ENCODE results near the gene MRPL10.

MRPL10 gene

GRCh38 chr17:47857551-47858455, 26.5 kb upstream of the MRPL10 start:
- DNase-seq: no peak

DNA sequence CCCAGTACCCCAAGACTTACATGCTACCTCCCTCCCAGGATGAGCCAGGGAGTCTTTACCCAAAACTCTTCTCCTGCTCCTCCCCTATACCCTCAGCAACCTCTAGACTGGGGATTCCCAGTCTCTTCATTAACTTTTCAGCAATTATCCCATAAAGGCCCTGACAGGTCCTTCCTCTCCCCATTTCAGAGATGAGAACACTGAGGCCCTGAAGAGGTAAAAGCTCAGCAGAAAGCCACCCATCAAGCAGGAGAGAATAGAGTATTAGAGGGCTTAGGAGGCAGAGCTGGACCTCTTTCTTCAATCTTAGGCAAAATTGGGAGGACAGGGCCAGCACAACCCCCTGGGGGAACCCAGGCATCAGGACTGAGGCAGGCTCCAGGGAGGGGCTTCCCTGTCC, 25.5 kb upstream of the MRPL10 start:
- no peak for DNase-seq

DNA sequence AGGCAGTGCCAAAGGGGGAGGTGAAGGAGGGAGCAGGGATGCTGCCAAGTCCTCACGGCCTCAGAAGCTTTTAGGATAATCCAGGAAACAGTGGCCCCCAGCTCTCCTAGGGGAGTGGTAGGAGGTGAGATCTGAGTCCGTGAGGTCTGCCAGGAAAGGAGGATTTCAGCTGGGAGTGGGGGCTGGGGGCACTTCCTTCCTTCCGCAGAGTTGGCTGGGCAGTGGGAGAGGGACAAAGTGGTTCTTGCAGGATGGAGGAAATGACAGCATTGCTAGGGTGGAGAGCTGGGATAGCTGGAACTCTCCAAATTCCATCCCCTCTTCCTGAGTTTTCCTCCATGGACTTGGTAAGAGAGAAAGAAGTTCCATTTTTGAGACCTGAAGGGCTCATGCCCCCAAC, 24.4 kb upstream of the MRPL10 start:
- no peak for DNase-seq

- no peak for DNase-seq
These were observed 22.3 kb upstream of the MRPL10 start for GRCh38 chr17:47853616-47854015.

- DNase-seq: no peak
These were observed 21.0 kb upstream of the MRPL10 start for GRCh38 chr17:47852113-47852949.

DNA sequence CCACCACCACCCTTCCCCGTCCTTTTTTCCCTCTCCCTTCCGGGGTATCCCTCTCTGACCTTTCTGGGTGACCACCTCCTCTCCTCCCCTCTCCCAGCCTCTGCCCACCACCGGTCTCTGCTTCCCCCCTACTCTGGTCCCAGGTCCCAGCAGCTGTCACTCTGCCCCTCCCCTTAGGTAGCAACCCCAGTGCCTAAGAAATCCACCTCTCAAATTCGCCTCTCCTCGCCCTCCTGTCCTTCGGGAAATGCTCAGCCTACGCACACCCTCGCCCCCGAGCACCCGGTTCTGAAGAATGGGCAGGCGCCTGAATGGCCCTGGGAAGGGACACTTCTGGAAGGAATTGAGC, 20.4 kb upstream of the MRPL10 start:
- no peak for DNase-seq

DNA sequence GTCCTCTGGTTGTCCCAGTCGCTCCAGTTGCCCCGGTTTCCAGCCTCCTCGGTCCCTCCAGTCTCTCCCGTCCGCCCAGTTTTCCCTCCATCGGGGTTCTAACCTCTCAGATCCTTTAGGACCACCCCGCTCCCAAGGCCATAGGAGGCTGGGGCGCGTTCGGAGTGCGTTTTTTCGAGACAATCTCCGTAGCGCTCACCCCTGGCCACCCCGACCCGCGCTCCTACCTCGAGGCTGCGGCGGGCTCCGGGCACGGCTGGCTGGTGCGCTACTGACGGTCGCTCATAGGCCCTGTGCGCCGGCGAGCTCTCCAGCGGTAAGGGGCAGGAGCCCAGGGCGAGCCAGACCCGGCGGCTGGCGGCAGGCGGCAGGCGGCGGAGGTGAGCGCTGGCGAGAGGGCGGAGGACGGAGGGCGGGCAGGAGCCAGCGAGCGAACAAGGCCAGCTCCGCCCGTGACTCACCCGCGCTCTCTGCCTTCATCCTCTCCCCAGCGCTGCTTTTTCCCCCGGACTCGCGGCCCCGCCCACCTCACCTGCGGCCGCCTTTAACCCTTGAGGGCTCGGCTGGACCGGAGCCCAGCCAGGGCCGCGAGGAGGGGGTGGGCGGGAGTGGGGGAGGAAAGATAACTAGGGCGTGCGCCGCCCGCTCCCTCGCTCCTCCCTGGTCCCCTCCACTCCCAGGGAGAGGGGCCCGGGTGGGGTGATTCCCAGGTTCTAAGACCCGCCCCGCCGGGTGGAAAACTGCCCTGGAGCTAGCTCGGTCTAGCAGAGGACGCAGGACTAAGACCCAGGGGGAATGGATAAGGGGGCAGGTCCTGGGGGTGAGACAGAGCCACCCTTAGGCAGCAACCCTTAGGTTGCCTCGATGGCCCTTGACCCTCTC, 19.6 kb upstream of the MRPL10 start, which contains the start of gene SP6:
SP6 (minus strand) TSS at position 472 of the 882 bp plus-strand sequence. CDS start 2,734 bp downstream, outside the sequence.
- no peak for DNase-seq

GRCh38 chr17:47850373-47850691, 19.0 kb upstream of the MRPL10 start:
- DNase-seq: no peak

DNA sequence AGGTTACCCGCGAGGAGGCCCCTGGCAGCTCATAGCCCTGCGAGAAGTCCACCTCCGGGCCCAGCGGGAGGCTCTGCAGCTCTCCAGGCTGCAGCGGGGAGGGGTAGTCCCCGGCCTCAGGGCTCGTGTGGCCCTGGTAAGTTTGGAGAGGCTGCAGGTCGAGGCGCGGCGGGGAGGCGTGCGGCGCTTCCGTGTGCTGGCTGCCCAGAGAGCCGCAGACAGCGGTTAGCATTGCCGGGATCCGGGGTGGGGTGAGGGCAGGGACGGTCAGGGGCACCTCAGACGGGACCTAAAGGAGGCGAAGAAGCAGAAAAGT, 16.8 kb upstream of the MRPL10 start:
- DNase-seq: no peak

GRCh38 chr17:47847341-47848197, 16.2 kb upstream of the MRPL10 start:
- DNase-seq: no peak

GRCh38 chr17:47846716-47847340, 15.5 kb upstream of the MRPL10 start:
- no peak for DNase-seq

- no peak for DNase-seq
These were observed 14.4 kb upstream of the MRPL10 start for GRCh38 chr17:47845716-47846075.

- DNase-seq: no peak
These were observed 13.7 kb upstream of the MRPL10 start for GRCh38 chr17:47844814-47845715.

DNA sequence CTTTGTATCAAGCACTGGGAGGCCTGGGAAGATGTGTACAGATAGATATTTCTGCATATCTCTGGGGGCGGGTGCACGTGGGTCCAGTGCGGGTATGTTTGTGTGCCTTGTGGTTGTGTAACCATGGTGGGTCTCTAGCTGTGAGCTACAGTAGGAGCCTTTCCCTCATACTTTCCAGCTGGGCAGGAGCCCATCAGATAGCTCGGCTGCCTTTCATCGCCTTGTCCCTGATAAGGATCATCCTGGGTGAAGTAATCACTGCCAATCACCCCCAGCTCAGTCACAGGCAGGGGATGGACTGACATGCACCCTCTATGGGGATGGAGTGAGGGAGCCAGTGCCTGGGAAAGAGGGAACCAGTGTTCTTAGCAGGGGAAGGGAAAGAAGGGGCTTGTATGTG, 12.9 kb upstream of the MRPL10 start:
- DNase-seq: no peak

DNA sequence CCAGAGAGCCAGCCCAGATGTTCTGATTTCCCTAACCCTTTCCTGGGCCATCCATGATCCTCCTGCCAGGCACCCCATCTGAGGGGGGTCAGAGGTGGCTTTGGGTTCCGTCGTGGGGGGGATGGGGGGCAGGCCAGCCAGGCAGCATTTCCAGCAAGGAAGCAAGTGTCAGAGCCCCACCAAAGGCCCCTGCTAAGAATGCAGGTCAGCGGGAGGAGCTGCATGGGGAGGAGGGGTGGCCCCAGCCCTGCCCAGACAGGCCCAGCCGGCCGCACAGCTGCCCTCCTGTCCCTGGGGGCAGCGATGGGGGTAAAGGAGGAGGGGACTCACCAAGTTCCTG, 12.0 kb upstream of the MRPL10 start:
- DNase-seq: no peak

DNA sequence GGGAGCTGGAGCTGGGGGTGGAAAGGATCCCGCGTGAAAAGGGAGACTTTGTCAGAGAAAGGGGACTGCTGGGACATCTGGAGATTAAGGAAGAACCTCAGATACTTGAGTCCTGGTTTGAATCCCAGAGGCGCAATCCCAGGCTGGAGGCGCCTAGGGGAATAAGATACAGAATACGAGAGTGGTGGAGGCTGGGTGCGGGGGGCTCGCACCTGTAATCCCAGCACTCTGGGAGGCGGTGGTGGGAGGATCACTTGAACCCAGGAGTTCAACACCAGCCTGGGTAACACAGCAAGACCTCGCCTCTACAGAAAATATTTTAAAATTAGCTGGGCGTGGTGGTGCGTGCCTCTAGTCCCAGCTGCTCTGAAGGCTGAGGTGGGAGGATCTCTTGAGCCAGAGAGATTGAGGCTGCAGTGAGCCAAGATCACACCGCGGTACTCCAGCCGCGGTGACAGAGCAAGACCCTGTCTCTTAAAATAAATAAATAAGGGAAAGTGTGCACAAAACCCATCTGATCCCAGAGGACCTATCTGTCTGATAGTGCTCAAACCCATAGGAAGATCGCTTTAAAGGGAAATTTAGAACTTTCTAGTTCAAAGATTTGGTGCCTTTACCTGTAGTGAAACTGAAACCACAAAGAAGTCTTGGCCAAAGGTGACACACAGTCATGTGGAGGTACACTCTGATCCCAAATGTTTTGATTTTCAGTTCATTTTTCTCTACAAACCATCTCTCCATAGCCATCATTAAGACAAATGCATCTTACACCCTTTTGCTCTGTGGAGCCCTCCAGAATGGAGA, 10.3 kb upstream of the MRPL10 start:
- no peak for DNase-seq

DNA sequence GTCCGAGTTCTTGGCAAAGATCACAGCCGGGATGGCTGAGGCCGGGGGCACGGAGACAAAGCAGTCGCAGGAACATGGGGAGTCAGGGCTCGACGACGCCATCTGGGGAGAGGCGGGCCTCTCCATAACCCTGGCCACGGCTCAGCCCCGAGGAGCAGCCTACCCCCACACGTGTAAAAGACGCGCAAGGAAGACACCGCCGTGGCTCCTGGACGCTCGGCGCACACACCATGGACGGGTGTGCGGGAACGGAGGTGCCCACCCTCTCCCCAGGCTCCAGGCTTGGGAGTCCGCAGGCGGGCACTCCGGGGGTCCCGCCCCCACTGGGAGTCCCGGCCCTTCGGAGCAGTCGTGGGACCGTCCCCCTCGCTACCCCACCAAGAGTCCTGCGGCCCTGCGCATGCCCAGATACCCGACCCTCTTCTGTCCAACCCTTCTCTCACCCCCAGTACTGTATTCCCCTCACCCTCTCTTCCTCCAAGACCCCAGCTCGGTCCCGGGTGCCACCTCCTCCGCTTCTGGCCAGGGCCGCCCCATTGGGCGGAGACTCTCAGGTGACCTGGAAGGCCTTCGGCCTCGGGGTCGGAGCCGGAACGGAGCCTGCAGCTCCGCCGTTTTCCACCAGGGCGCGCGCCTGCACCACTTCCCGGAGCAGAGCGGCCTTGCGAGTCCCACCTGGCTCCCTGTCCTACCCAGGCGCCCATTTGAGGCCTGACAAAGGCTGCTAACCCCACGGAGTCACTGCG, 9.6 kb upstream of the MRPL10 start, which contains the start of gene SCRN2:
SCRN2 (minus strand) TSS at position 532 of the 746 bp plus-strand sequence; CDS start at position 102, 430 bp downstream.
- peak; percentile 50 for DNase-seq

DNA sequence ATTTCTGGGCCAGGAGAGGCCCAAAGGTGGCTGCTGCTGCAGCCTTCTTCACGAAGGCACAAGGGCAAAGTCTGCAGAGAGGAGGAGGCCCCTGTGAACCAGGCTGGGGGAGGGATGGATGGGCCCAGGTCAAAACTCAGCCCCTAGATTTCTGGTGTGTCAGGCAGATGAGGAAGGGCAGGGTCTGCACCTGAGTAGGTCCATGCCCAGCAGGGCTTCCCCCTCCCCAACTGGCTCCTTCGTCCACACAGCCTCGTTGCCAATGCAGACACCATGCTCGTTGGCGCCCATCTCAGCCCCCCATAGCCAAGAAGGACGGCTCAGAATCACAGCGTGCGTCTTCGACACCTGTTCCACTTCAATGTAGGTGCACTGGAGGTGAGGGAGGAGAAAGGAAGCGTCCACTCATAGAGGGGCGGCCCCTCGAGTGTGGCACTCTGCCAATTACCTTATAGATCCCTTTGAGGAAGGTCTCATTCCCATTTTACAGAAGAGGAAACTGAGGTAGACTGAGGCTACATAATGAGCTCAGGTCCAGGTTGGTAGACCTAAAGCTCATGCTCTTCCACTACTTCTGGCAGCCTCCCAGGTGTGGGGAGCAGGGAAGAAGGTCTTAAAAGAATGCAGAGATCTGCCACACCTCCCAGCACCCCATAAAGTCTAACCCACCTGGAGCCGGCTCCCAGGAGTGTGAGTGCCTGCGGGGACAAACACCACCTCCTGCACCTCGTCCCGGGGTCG, 8.8 kb upstream of the MRPL10 start:
- DNase-seq: no peak
